GM12891 (cell line): ENCODE measurements around the gene CCDC86.

Source experiments
- PAX5 ChIP-seq: IDR thresholded peaks from 2 replicates; pipeline ENCODE4 v1.6.1; 2011; ENCODE audit warnings: low read length, moderate library complexity, mild to moderate bottlenecking; ENCODE audit not compliant: insufficient read depth, severe bottlenecking
- POLR2A ChIP-seq: IDR thresholded peaks from 2 replicates; pipeline ENCODE4 v1.6.1; 2011; ENCODE audit warnings: low read depth, low read length, control low read depth
- POLR2AphosphoS5 ChIP-seq: IDR thresholded peaks from 2 replicates; pipeline ENCODE4 v1.6.1; 2011; ENCODE audit warnings: low read depth, low read length, control low read depth
- POU2F2 ChIP-seq: IDR thresholded peaks from 2 replicates; pipeline ENCODE4 v1.6.1; 2011; ENCODE audit warnings: low read depth, mild to moderate bottlenecking, control low read depth, low read length, moderate library complexity
- SPI1 ChIP-seq: IDR thresholded peaks from 2 replicates; pipeline ENCODE4 v1.6.1; 2011; ENCODE audit warnings: low read depth, low read length, control low read depth
- TAF1 ChIP-seq: IDR thresholded peaks from 2 replicates; pipeline ENCODE4 v1.6.1; 2011; ENCODE audit warnings: low read depth, low read length, control low read depth

- TF ChIP-seq POLR2AphosphoS5, result no peak
- no peak for TF ChIP-seq POLR2A
- TF ChIP-seq TAF1, result no peak
- TF ChIP-seq POU2F2, result no peak
- no peak for TF ChIP-seq PAX5
- TF ChIP-seq SPI1, result no peak
Measured at GRCh38 chr11:60870276-60870675, 28.4 kb downstream of the CCDC86 start.
